Stomach (tissue), 4 donors: Measurements from ENCODE around the gene FAM117A.

ENCODE experiments used
- EP300 ChIP-seq: sonication (generic); formaldehyde crosslinking; IDR thresholded peaks from one replicate; pipeline ENCODE4 v1.6.1; 2017; ENCODE audit warnings: antibody characterized with exemption
- POLR2A ChIP-seq, 4 donors: fragments of 450-650 bp; IDR thresholded peaks; one replicate each; pipeline ENCODE4 v1.6.1; 2016; ENCODE audit warnings: antibody characterized with exemption in 4 of 4, control low read depth in 2 of 4, mild to moderate bottlenecking in 1 of 4, moderate library complexity in 1 of 4
- POLR2AphosphoS5 ChIP-seq, 3 donors: sonication (generic); formaldehyde crosslinking; IDR thresholded peaks; one replicate each; pipeline ENCODE4 v1.6.1; 2016; ENCODE audit warnings: antibody characterized with exemption in 3 of 3
- TF ChIP-seq, protein P1 (sequence below), 7 experiments: fragments of 450-650 bp in 4 of 7; fragments of 200-600 bp in 3 of 7; sonication (generic) in 3 of 7; IDR thresholded peaks; one replicate each; pipeline ENCODE4 v1.5.1; 2016 to 2019; ENCODE audit warnings: antibody characterized with exemption in 7 of 7, control low read depth in 2 of 7, mild to moderate bottlenecking in 1 of 7

DNA sequence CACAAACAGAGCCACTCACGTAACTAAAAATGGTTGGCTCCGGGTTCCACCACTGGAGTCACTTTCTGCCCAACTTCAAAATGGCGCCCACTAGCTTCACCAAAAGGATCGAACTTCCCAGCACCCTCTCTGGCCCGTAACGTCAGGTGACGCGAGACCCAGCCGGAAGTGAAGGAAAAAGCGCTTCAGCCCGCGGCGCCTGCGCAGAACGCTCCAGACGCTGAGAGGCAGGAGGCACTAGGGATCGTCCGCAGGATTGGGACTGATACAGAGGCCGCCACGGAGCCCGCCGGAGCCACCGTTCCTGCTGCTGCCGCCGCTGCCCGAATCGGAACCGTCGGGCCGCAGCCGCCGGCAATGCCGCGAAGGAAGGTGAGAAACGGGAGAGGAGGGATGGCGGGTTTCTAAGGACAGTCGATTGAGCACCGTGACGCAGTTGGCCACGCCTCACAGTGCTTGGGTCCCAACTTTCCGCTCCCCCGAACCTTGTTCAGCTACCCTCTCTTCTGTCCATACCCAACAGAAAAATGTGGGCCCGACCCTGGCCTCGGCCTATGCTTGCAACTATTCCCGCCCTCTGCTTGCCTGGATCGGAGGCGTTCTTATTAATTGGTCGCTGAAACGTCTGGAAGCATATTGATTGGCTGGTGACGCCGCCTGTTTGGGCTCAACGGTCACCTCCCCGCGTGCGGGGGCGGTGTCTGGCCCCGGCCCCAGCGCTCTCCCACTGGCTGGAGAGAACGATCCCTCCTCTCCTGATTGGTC, 24.7 kb upstream of the FAM117A start, which contains the start of gene KAT7:
- TF ChIP-seq, protein P1, sequence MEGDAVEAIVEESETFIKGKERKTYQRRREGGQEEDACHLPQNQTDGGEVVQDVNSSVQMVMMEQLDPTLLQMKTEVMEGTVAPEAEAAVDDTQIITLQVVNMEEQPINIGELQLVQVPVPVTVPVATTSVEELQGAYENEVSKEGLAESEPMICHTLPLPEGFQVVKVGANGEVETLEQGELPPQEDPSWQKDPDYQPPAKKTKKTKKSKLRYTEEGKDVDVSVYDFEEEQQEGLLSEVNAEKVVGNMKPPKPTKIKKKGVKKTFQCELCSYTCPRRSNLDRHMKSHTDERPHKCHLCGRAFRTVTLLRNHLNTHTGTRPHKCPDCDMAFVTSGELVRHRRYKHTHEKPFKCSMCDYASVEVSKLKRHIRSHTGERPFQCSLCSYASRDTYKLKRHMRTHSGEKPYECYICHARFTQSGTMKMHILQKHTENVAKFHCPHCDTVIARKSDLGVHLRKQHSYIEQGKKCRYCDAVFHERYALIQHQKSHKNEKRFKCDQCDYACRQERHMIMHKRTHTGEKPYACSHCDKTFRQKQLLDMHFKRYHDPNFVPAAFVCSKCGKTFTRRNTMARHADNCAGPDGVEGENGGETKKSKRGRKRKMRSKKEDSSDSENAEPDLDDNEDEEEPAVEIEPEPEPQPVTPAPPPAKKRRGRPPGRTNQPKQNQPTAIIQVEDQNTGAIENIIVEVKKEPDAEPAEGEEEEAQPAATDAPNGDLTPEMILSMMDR (IDR thresholded peaks at IDR 0.05) = peak in 2 of 7 experiments; percentile 15 to 29
- TF ChIP-seq POLR2AphosphoS5 (IDR thresholded peaks at IDR 0.05) (peak; percentile 88 to 96 (median 95)), POLR2A (IDR thresholded peaks at IDR 0.05) (peak in 1 of 4 donors; percentile 54), EP300 (no peak)
